CD4-positive, alpha-beta memory T cell (primary cell): Measurements from ENCODE around the gene NRXN3. TPM values are rescaled to one million over a fixed set of nuclear protein-coding genes. Genes with fewer than 3 reads are reported as not detected.

Experiments used
- CTCF ChIA-PET: fragments of 350-600 bp; sonication (Branson Sonifier 250); formaldehyde crosslinking; loops from one replicate; lab custom pipeline; 2021; ENCODE audit warnings: inconsistent platforms; ENCODE audit not compliant: partially characterized antibody; lab: Charles Lee
- POLR2A ChIA-PET: fragments of 350-600 bp; sonication (Branson Sonifier 250); formaldehyde crosslinking; loops from one replicate; lab custom pipeline; 2021; ENCODE audit not compliant: partially characterized antibody; lab: Charles Lee
- DNase-seq, 5 donors: peaks; one replicate each; pipeline versions ENCODE4 v3.0.0 to v3.0.0-alpha.2; 2020 to 2022; ENCODE audit warnings: mixed read lengths in 1 of 5
- H3K27ac ChIP-seq: one replicate; pipeline ENCODE4 v1.7.0; 2013; ENCODE audit warnings: low read depth, low read length
- H3K27me3 ChIP-seq: 2 replicates; pipeline ENCODE4 v1.7.0; 2013; ENCODE audit warnings: mild to moderate bottlenecking, low read length, moderate library complexity; ENCODE audit not compliant: insufficient read depth
- H3K36me3 ChIP-seq: 2 replicates; pipeline ENCODE4 v1.7.0; 2013; ENCODE audit warnings: mild to moderate bottlenecking, low read length, moderate library complexity; ENCODE audit not compliant: insufficient read depth
- H3K4me1 ChIP-seq: 2 replicates; pipeline ENCODE4 v1.7.0; 2013; ENCODE audit warnings: mild to moderate bottlenecking, low read length, moderate library complexity; ENCODE audit not compliant: insufficient read depth
- H3K4me3 ChIP-seq, 2 donors: one replicate each; pipeline ENCODE4 v1.7.0; 2013; ENCODE audit warnings: low read length in 2 of 2, mild to moderate bottlenecking in 1 of 2
- H3K9me3 ChIP-seq, 2 donors: one replicate each; pipeline ENCODE4 v1.7.0; 2013; ENCODE audit warnings: low read length in 2 of 2, control low read depth in 1 of 2; ENCODE audit not compliant: control insufficient read depth in 1 of 2
- H3K27ac Mint-ChIP-seq, 7 donors: one replicate each; pipeline ENCODE4 v1.8.0; 2020 to 2021; ENCODE audit warnings: mixed read lengths in 7 of 7, mild to moderate bottlenecking in 6 of 7, inconsistent platforms in 3 of 7, moderate library complexity in 3 of 7
- H3K27me3 Mint-ChIP-seq, 2 donors: one replicate each; pipeline ENCODE4 v1.8.0; 2020 to 2021; ENCODE audit warnings: mixed read lengths in 2 of 2
- H3K36me3 Mint-ChIP-seq, 2 donors: one replicate each; pipeline ENCODE4 v1.8.0; 2020 to 2021; ENCODE audit warnings: mixed read lengths in 2 of 2, inconsistent platforms in 1 of 2, mild to moderate bottlenecking in 1 of 2
- H3K4me1 Mint-ChIP-seq, 4 donors: one replicate each; pipeline ENCODE4 v1.8.0; 2020 to 2021; ENCODE audit warnings: mixed read lengths in 4 of 4, mild to moderate bottlenecking in 1 of 4
- H3K4me3 Mint-ChIP-seq, 8 donors: one replicate each; pipeline ENCODE4 v1.8.0; 2020 to 2021; ENCODE audit warnings: mixed read lengths in 8 of 8, mild to moderate bottlenecking in 7 of 8, moderate library complexity in 6 of 8, inconsistent platforms in 3 of 8
- H3K9me3 Mint-ChIP-seq, 8 donors: one replicate each; pipeline ENCODE4 v1.8.0; 2020 to 2021; ENCODE audit warnings: mixed read lengths in 8 of 8, mild to moderate bottlenecking in 5 of 8, inconsistent platforms in 3 of 8, moderate library complexity in 1 of 8
- intact Hi-C: fragments of 100-400 bp; cut with micrococcal nuclease; formaldehyde crosslinking; loops from one replicate; pipeline ENCODE4 v1.15.1; 2023
- polyA plus RNA-seq, 2 donors: library from polyadenylated mRNA; unstranded; fragments of 300-500 nt; fragmentation: Illumina TruSeq; gene quantifications; one replicate each; pipeline ENCODE4 v1.2.3, GENCODE V29; 2021
- total RNA-seq, 2 experiments: library from RNA; stranded (reverse); gene quantifications; one replicate each; pipeline ENCODE4 v1.2.3, GENCODE V29; 2021

The NRXN3 gene
- total and polyA plus RNA-seq, 4 experiments from 2014 or later = not detected

GRCh38 chr14:78885884-78886283 is 715.7 kb downstream of the NRXN3 start:
- Mint-ChIP-seq H3K4me3 (no peak overlapping the region), H3K27me3 (no peaks in the 10 kb centered on the region), H3K4me1 (no peaks in the 10 kb centered on the region), H3K9me3 (peaks cover 0 to 17% (median 4%) of the 10 kb centered on the region in 8 donors), H3K27ac (no peak overlapping the region), H3K36me3 (no peaks in the 10 kb centered on the region)
- ChIA-PET CTCF (no interaction called here), POLR2A (no interaction called here)
- no peak overlapping the region for H3K4me3 ChIP-seq
- no peak overlapping the region for H3K27ac ChIP-seq
- intact Hi-C loops = no loop called here
- H3K9me3 ChIP-seq = no peaks in the 10 kb centered on the region
- no peaks in the 10 kb centered on the region for H3K27me3 ChIP-seq
- no peaks in the 10 kb centered on the region for H3K4me1 ChIP-seq
- no peak for DNase-seq
- H3K36me3 ChIP-seq = no peaks in the 10 kb centered on the region

- POLR2A ChIA-PET = no interaction called here
- Mint-ChIP-seq H3K36me3 (no peaks in the 10 kb centered on the region), H3K4me1 (no peaks in the 10 kb centered on the region), H3K9me3 (peaks cover 0 to 4% (median 0%) of the 10 kb centered on the region in 8 donors), H3K4me3 (no peak overlapping the region), H3K27ac (no peak overlapping the region), H3K27me3 (peaks cover 0 to 3% of the 10 kb centered on the region in 2 donors)
- no peak overlapping the region for H3K4me3 ChIP-seq
- no peak overlapping the region for H3K27ac ChIP-seq
- no peak for DNase-seq
- H3K36me3 ChIP-seq = no peaks in the 10 kb centered on the region
- H3K27me3 ChIP-seq = no peaks in the 10 kb centered on the region
- intact Hi-C loops = no loop called here
- no peaks in the 10 kb centered on the region for H3K9me3 ChIP-seq
- CTCF ChIA-PET = no interaction called here
- H3K4me1 ChIP-seq = no peaks in the 10 kb centered on the region
Measured at GRCh38 chr14:78897443-78897842, 727.3 kb downstream of the NRXN3 start.

DNA sequence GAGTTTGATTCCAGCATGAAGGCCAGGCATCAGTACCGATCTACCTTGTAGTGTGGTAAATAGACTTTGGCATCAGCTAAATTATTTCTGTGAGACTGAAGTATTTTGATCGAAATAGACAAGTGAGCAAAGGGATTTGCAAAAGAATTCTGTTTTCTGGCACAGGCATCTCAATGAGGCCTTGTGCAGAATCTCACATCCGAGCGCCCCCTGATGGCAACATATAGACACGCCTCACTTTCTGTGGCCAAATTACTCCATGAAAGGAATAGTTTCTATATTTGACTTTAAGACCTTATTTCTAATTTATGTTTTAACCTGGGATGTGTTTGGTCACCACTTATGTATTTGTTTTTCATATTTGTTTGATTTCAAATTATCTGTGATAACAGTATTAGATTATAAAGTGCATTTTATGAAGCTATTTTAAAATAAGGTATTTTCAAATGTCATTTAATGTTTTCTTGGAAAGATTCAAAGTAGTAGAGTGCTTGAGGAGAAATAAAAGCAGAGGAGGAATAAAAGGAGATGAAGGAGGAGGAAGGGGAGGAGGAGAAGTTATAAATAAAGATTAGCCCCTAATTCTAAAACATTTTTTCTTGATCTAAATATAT is 731.9 kb downstream of the NRXN3 start:
- no peak overlapping the region for H3K27ac ChIP-seq
- H3K4me1 ChIP-seq = no peaks in the 10 kb centered on the region
- H3K4me3 ChIP-seq = no peak overlapping the region
- Mint-ChIP-seq H3K27me3 (peaks cover 0 to 2% of the 10 kb centered on the region in 2 donors), H3K36me3 (no peaks in the 10 kb centered on the region), H3K4me3 (no peak overlapping the region), H3K4me1 (no peaks in the 10 kb centered on the region), H3K9me3 (peaks cover 0 to 5% (median under 1%) of the 10 kb centered on the region in 8 donors), H3K27ac (no peak overlapping the region)
- ChIA-PET CTCF (no interaction called here), POLR2A (no interaction called here)
- intact Hi-C loops = no loop called here
- no peaks in the 10 kb centered on the region for H3K36me3 ChIP-seq
- no peak for DNase-seq
- no peaks in the 10 kb centered on the region for H3K27me3 ChIP-seq
- no peaks in the 10 kb centered on the region for H3K9me3 ChIP-seq

- peaks cover 0 to 9% (median 3%) of the 10 kb centered on the region in 8 donors for H3K9me3 Mint-ChIP-seq
- H3K36me3 ChIP-seq = no peaks in the 10 kb centered on the region
- H3K4me3 ChIP-seq = no peak overlapping the region
- H3K27me3 Mint-ChIP-seq = peaks cover 0 to 2% of the 10 kb centered on the region in 2 donors
- no peaks in the 10 kb centered on the region for H3K4me1 ChIP-seq
- no peak overlapping the region for H3K27ac Mint-ChIP-seq
- no peaks in the 10 kb centered on the region for H3K4me1 Mint-ChIP-seq
- intact Hi-C loops = no loop called here
- DNase-seq = no peak
- no peaks in the 10 kb centered on the region for H3K27me3 ChIP-seq
- H3K27ac ChIP-seq = no peak overlapping the region
- CTCF ChIA-PET = no interaction called here
- H3K9me3 ChIP-seq = no peaks in the 10 kb centered on the region
- no peak overlapping the region for H3K4me3 Mint-ChIP-seq
- H3K36me3 Mint-ChIP-seq = no peaks in the 10 kb centered on the region
- POLR2A ChIA-PET = no interaction called here
Measured at GRCh38 chr14:78904094-78904493, 733.9 kb downstream of the NRXN3 start.

GRCh38 chr14:78917462-78917861 is 747.3 kb downstream of the NRXN3 start:
- no peaks in the 10 kb centered on the region for H3K36me3 ChIP-seq
- Mint-ChIP-seq H3K9me3 (peaks cover 0 to 12% (median 6%) of the 10 kb centered on the region in 8 donors), H3K27me3 (peaks cover 0 to 7% of the 10 kb centered on the region in 2 donors), H3K4me3 (no peak overlapping the region), H3K4me1 (no peaks in the 10 kb centered on the region), H3K36me3 (no peaks in the 10 kb centered on the region), H3K27ac (no peak overlapping the region)
- no peaks in the 10 kb centered on the region for H3K4me1 ChIP-seq
- H3K27ac ChIP-seq = no peak overlapping the region
- POLR2A ChIA-PET = no interaction called here
- CTCF ChIA-PET = no interaction called here
- intact Hi-C loops = no loop called here
- H3K27me3 ChIP-seq = no peaks in the 10 kb centered on the region
- no peaks in the 10 kb centered on the region for H3K9me3 ChIP-seq
- no peak overlapping the region for H3K4me3 ChIP-seq
- no peak for DNase-seq

DNA sequence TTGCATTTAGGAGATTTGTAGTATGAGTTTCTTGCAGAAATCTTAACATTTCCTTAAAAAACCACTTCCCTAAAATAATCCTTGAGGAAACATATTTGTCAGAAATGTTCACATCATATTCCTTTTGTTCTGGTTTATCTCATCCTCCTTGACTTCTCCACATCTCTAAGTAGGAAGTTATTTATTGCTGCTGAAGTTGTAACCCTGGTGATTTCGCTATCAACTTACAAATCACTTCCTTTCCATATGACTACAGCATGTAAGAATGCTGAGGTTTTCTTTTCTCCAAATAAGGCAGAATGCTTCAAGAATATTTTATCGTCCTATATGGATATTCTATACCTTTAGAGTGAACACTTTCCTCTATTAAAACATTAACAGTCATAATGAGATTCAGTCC is 751.7 kb downstream of the NRXN3 start:
- ChIA-PET POLR2A (no interaction called here), CTCF (no interaction called here)
- H3K27ac ChIP-seq = no peak overlapping the region
- no peaks in the 10 kb centered on the region for H3K4me1 ChIP-seq
- H3K36me3 ChIP-seq = no peaks in the 10 kb centered on the region
- H3K27me3 ChIP-seq = no peaks in the 10 kb centered on the region
- no peak overlapping the region for H3K4me3 Mint-ChIP-seq
- H3K36me3 Mint-ChIP-seq = no peaks in the 10 kb centered on the region
- peaks cover 0 to 4% (median 0%) of the 10 kb centered on the region in 8 donors for H3K9me3 Mint-ChIP-seq
- no peak overlapping the region for H3K27ac Mint-ChIP-seq
- H3K4me1 Mint-ChIP-seq = no peaks in the 10 kb centered on the region
- no peak overlapping the region for H3K4me3 ChIP-seq
- no peak for DNase-seq
- no peaks in the 10 kb centered on the region for H3K27me3 Mint-ChIP-seq
- intact Hi-C loops = no loop called here
- H3K9me3 ChIP-seq = no peaks in the 10 kb centered on the region

DNA sequence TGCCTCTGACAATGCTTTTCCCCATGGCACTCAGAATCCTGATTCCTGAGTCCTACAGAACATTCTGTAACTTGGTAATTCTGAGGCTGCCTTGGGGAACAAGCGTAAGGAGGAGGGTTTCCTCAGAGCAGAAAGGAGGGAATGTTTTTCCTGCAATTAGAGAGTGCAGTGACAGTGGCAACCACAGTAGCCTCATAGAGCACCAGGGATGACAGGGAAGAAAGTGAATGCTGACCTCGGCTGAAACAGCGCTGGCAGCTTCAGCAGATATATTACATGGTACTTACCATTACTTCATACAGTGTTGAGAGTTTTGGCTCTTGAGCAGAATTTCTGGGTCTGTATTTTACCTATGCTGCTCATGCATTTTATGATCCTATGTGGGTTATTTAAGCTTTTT is 757.1 kb downstream of the NRXN3 start:
- peaks cover 0 to 6% (median 1%) of the 10 kb centered on the region in 8 donors for H3K9me3 Mint-ChIP-seq
- H3K27me3 Mint-ChIP-seq = peaks cover 0 to 3% of the 10 kb centered on the region in 2 donors
- no peaks in the 10 kb centered on the region for H3K4me1 ChIP-seq
- no peaks in the 10 kb centered on the region for H3K9me3 ChIP-seq
- intact Hi-C loops = no loop called here
- ChIA-PET POLR2A (no interaction called here), CTCF (no interaction called here)
- no peaks in the 10 kb centered on the region for H3K36me3 ChIP-seq
- no peak overlapping the region for H3K4me3 Mint-ChIP-seq
- no peak overlapping the region for H3K27ac ChIP-seq
- no peak overlapping the region for H3K4me3 ChIP-seq
- H3K36me3 Mint-ChIP-seq = no peaks in the 10 kb centered on the region
- H3K4me1 Mint-ChIP-seq = no peaks in the 10 kb centered on the region
- no peak overlapping the region for H3K27ac Mint-ChIP-seq
- no peaks in the 10 kb centered on the region for H3K27me3 ChIP-seq
- no peak for DNase-seq
